HG02885 (cell line): ENCODE results near the gene USH2A.

Experiments
- ATAC-seq: cut with Tn5 transposase; IDR thresholded peaks from one replicate; pipeline ENCODE4 v1.9.1; 2021; ENCODE audit warnings: mild to moderate bottlenecking; ENCODE audit not compliant: unreplicated experiment, poor library complexity

Gene USH2A

DNA sequence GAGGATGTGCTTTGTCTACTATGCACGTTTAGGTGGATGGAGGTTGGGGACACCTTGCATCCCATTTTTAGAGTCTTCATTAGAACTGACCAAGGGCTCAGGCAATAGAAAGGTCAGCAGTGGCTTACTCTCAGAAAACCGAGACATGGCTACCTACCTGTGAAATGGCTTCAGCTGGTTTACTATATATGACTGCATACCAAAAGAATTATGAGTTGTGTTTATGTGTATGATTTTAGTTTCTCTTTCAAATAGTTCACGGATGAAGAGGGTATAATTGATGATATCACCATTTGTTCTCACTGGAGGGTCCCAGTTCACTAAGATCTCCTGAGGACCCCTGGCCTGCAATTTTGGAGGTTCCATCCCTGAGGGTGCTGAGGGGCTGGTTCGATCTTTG is 749.3 kb downstream of the USH2A start:
- ATAC-seq: no peak

DNA sequence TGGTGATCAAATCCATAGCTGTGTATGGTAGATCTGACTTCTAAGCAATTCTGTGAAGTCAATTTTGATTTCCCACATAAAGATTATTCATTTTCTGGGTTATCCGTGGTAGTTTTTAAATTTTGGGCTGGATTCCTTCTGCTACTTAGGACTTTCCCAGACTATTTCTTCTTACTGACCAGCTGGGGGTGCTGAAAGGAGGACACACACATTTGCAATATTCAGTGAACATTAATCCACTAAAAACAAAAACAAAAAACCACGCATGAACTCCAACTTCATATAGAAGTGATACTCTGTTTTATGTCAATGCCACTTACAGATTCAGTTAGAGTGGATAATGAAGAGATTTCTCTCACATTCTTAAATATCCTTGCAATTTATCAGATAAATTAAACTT is 750.8 kb downstream of the USH2A start:
- ATAC-seq: no peak

DNA sequence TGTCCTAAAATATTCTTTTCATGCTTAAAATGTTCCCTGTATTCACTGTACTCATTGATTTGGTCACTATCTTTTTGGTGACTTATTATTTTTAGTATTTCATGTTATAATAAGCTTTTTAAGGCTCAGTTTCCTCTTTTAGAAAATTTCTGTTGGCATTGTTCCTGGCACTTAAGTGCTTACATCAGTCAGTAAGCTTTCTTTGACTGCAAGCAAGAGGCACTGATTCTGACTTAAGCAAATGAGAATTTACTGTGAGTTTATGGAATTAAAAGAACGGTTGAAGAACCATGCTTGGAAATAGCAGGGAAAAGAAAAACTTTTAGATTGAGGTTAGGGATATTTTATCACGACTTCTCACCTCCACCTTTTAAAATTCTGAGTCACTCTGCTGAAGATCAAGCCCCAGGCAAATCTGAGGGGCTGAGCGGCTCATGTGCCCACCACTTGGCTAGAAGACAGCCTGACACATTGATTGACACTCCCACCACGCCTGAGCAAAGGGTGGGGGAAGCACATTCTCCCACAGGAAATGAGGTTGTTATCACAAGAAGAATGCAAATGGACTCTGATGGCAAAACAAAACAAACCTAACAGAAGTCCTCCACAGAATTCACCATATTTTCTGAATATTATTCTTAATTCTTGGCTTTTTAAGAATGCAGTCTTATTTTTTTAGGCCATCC is 753.3 kb downstream of the USH2A start:
- no peak for ATAC-seq

DNA sequence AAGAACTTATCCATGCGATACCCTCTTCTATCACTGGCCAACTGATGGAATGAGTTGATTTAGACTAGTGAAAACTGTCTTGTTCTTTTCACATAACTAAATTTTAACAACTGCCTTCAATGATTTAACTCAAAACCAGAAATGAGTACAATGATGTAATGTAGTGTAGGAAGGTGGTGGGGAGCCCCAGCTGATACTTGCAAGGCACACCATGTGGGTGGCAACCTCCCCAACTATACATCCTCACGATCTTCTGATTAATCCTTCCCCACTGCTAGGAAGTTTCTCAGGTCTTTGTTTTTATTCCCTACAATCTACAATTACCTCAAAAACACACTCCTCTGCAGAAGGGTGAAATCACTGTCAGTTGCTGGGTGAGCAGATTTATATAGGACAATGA is 755.5 kb downstream of the USH2A start:
- no peak for ATAC-seq

DNA sequence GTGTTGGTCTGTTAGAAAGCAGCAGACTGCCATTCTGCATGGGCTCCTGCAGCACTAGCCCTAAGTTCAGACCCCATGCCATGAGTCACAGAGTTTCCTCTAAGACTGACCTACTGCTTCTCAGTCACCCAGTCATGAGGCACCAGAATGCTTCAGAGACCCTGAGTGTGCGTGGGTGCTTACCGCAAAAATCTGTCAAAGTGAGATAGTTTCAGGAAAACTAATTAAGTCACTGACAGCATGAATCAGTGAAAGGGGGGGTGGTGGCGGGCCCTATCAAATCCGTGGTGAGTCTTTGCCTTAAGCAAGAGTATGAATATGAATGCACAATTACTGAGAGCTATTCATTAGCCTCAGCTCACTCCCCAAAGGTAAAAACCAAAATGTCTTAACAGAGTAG is 758.0 kb downstream of the USH2A start:
- ATAC-seq: peak; percentile 64

DNA sequence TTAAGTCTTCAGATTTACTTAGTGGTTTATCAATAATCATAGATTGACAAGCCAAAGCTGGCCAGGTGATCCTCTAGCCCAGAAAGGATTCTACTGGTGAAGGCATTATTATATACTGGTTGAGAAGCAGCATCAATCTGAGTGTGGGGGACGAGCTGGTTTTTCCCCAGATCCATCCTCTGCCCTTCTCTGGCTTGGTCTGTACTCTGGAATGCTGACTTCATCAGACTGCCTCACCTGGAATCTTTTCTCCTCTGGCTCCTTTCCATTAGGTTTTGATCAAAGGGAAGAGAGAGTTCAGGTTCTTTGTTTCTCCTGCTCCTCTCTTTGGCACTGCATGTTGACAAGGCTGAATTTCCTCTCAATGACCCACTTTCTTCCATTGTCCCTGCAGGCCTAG is 762.2 kb downstream of the USH2A start:
- ATAC-seq: no peak

DNA sequence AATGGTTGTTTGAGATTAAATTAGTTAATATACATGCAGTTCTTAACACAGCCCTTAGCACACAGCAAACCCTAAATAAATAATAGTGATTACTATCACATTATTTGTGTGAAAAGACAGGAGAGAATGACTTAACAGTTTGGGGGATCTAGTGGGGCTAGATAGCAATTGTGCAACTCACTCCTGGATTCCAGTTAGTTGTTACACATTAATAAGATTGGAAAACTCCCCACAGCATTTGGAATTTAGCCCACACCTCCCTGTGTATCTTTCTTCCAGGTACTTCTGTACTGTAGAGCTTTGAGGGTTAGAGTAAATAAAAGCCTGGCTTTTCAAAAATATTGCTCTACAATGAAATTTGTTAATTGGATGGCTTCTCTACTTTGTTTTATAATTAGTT is 763.0 kb downstream of the USH2A start:
- no peak for ATAC-seq

DNA sequence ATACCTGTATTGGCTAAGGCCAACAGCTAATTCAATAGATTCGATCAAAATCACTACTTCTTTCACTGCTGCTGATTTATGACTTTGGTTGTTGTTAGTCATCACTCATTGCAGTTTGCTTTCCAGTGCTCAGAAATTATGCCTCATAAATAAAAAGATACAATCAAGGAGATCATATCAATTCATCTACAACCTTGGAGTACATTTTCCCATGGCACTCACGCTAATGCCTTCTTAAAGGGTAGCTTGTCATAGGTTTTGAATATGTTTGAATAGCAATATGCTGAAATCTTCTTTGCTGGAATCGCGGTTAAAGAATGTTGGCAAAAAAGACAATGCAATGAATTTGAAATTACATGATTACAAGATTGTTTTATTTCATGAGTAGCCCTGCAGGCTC is 766.2 kb downstream of the USH2A start:
- ATAC-seq: no peak

DNA sequence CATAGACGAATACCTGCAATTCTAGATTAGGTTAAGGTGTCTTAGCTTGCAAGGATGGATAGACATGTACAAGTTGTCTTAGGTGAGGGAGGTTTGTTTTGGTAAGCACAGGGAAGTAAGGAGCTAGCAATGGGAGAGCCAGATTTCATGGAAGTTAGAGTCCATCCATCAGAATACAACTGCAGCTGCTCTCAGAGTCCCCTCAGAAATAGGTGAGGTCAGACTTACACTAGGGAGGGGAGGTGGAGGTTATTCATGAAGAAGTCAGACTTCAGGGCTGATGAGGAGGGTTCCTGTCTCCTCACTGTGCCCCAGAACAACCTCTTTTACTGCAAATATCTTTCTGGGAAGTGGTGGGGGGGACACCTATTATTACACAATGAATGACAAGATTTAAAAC is 770.9 kb downstream of the USH2A start:
- no peak for ATAC-seq

DNA sequence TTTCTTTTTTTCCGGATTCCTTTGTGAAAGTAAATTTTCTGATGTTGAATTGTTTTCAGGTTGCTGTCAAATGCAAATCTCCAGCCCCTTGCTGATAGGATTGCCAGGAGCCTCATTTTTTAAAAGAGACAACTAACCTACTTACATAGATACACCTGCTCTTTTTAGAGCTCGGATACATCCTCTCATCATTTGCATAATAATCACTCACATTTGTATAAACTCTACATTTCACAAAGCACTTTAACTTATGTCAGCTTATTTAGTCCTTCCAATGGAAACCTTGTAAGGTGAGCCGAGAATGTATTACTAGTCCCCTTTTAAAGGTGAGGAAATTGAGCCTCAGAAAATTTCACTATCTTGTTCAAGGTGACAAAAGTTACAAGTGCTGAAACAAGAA is 771.4 kb downstream of the USH2A start:
- ATAC-seq: no peak

DNA sequence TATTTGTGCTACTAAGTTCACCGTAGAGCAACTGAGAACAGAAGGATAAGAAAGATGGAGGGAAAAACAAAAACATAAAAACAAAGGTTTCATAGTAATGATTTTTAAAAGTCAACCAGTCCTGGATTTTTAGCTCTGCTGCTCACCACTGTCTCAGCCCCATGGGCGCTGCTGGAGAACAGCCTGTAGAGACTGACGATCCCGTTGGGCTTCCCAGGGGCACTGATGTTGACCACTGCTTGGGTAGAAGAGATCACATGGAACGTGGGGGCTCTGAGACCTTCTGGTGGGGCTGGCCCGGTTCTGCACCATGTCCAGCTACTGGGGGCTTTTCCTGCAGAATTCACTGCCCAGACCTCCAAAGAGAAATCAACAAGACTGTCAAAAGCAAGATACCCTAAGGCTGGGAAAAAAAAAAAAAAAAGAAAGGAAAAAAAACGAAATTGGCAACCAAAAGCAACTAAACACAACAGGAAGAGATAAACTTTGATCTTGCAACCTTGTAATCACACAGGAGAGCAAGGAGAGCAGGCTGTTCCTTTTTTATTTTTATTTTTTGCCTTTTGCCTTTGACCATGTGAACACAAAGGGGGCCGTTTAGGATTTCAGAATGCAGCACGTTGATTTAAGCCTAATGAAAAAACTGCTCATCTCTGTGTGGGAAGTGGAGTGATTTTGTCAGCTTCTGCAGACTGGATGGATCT is 772.6 kb downstream of the USH2A start:
- ATAC-seq: no peak

DNA sequence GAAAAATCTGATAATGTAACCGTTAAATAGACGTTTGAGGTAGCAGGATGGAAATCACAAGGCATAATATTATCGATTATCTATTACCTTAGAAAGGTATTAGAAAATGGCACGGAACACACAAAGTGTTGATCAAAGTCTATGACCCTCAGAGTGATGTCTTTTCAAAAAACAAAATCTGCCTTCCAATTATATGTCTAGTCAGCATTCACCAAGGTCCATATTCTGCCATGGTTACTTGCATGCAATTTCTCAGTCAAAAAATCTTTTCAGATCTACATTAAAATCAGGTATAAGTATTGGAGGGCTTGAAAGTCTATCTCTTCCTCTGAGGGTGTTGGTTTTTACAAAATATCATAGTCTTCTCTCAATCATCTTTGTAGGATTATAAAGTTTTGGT is 774.3 kb downstream of the USH2A start:
- no peak for ATAC-seq

DNA sequence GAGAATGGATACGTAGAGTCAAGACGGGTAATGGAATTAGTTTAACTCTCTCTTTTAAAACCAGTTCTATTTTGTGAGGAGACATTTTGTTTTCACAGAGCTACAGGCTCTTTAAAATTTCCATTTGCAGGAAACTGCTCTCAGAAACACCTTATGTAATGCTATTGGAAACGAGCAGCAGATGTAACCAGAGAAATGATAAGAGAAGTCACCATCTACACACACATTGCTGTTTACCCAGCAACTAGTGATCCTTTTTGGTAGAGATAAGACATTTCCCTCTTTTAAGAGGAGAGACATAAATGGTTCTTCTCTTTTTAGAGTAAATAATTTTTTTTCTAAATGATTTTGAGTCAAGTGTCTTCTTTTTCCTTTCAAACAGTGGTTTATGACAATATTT is 775.5 kb downstream of the USH2A start:
- no peak for ATAC-seq

DNA sequence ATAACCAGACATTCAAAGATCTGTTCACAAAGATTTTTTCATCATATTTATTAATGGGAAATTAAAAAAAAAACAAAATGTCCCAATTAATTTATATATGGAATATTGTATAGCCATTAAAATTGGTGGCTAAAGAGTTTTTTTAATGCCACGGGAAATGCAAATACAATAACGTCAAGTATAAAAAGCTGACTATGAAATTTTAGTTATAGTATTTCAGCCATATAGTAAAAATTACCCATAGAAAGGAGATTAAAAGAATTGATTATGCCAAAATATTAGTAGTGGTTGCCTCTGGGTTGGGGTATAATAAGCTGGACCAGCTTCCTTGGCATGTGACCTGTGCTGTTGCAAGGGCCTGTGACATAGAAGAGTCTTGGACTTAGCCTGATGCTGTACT is 777.4 kb downstream of the USH2A start:
- ATAC-seq: no peak

DNA sequence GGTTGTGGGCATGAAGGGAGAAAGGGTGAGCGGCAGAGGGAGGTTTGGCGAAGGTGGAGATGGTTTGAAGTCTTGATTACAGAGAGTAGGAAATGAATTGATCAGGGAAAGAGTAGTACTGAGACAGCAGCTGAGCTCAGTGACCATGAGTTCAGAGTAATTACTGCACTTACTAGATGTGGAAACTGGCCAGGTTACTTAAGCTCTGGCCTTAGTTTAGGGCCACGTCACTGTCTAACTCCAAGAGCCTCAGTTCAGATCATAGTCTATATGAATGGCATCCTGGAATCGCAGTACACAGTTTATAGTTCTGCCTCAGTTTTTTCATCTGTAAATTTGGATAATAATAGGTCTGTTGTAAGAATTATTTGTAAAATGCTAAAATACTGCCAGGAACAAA is 778.1 kb downstream of the USH2A start:
- ATAC-seq: no peak

DNA sequence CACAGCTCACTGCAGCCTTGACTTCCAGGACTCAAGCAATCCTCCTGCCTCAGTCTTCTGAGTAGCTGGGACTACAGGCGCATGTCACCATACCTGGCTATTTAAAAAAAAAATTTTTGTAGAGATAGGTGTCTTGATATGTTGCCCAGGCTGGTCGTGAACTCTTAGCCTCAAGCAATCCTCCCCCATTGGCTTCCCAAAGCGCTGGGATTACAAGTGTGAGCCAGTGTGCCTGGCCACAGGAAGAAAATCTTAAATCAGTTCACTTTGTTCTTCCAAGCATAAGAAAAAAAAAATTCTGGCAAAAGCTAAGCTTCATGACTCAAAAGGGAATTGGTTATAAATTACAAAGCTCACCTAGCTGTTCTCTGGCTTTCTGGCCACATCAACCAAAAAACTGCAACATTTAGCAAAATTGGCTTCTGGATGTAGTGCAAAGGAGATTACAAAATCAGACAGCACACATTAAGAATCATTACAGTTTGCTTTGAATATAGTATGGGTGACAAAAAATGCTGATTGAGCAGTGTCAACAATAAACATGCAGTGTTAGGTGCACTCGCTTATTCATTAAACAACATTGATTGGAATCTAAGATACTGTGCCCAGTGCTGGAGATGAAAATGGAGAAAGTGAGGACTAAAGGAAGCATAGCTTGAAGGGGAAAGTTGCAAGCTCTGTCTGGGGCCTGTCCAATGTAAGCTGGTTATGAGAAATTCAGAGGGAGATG is 779.5 kb downstream of the USH2A start:
- ATAC-seq: no peak

DNA sequence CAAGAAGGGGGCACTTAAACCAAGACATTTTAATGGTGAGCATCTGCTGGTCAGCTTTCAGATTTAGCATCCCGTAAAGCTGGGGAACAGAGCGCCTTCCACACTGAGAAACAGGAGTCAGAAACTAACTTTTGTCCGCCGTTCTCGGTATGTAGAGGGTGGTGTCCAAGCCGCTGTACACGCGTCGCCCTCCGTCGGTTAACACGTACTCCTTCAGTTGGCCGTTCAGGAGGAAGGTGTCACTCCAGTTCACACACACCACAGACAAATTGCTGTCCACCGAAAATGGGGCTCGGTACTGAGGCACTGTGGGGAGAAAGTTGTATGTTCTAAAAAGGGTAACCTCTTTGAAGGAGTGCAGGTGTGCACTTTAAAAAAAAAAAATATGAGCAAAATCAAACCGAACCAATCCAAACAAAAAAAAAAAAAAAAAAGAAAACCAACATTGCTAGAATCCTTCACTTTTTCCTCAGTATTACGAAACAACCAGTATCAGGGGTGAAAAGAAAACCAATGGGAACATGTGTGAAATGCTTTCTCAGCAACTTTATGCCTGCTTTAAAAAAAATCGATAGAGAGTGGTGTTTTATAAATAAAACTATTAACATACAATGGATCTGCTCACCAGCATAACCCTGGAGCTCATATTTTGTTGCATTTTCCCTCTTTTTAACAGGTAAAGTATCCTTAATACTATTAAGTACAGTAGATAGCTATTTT is 782.7 kb downstream of the USH2A start:
- ATAC-seq: no peak

DNA sequence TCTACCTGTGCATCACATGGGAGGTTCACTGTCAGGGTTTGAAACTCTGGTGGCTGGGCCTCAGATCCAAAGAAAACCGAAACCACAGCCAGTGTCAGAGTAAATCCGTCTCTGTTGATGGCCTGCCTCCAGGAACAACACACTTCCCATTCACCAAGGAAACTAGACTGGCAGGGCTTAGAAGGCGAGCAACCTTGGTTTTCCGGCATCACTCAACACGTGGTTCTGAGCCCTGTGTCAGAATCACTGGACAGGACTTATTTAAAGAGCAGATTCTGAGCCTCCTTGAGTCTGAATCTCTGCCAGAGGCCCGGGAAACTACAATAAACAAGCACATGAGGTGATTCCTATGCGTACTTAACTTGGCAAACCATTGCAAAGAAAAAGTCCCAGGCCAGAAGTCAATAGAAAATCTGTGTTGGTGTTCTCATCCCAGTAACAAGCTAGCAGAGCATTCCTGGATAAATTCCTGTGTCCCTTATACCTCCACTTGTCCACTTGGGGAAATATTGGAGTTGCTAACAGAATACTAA is 786.1 kb downstream of the USH2A start:
- ATAC-seq: no peak

DNA sequence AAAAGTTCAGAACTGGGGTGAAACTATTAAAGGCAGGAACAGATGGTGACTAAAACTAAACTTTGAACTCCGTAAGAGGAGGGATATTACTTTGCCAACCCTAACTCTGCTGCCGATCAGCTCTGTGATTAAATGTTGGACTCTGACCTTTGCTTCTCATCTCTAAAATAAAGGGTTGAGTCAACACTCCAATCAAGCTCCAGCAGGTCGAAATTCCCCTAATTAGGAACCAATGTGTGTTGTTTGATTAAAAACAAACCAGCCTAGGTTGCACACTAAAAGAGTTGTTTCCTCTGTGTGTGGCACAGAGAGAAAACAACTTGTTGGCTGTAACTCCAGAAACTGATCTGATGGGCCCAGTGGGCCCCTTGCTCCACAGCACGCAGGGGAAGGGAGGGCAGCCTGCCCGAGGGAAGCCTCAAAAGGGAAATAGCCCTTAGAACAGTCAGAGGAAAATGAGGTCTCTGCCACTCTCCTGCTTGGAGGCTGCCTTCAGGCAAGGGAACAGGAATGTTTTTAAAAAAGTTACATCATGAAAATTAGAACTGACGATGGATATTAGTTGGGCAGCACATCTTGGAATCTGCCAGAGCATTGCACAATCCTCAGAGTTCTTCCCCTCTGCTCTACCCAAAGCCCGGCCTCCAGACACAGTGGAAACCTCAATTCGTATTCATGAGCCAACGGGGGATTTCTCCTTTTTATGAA is 786.8 kb downstream of the USH2A start:
- ATAC-seq: no peak

DNA sequence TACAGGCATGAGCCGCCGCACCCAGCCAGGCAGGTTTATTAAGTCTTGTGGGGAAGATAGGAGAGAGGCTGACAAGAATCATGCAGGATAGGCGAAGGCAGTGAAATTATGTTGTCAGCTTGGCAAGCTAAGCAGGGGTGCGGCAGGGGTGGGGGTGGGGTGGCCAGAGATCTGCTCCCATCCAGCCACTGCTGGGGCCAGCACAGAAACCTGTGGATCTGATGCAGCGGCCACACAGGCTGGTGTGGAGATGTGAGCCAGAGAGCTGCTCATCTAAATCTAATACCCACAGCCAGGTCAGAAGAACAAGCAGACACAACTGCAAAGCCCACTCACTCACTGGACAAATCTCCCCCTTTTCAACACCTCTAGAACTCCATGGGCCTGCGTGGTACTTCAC is 787.4 kb downstream of the USH2A start:
- ATAC-seq: no peak
